Activated CD4-positive, alpha-beta memory T cell treated with anti-CD3 and anti-CD28 coated beads for 36 hours (primary cell): ENCODE measurements around the gene GPR87. TPM values are rescaled to one million over a fixed set of nuclear protein-coding genes. Genes with fewer than 3 reads are reported as not detected.
A peak's percentile ranks its signal among the peaks of the same experiment; 100 is the strongest.

Experiments used
- CTCF ChIA-PET: fragments of 350-600 bp; sonication (Branson Sonifier 250); formaldehyde crosslinking; loops from one replicate; lab custom pipeline; 2021; ENCODE audit warnings: antibody characterized with exemption, inconsistent platforms; lab: Charles Lee
- POLR2A ChIA-PET: fragments of 350-600 bp; sonication (Branson Sonifier 250); formaldehyde crosslinking; loops from one replicate; lab custom pipeline; 2021; ENCODE audit warnings: antibody characterized with exemption; lab: Charles Lee
- DNase-seq: peaks from one replicate; pipeline ENCODE4 v3.0.0-alpha.2; 2020
- H3K27ac Mint-ChIP-seq: one replicate; pipeline ENCODE4 v1.8.0; 2021; ENCODE audit warnings: mixed read lengths
- H3K27me3 Mint-ChIP-seq: one replicate; pipeline ENCODE4 v1.8.0; 2021; ENCODE audit warnings: mixed read lengths
- H3K36me3 Mint-ChIP-seq: one replicate; pipeline ENCODE4 v1.8.0; 2021; ENCODE audit warnings: mixed read lengths
- H3K4me1 Mint-ChIP-seq: one replicate; pipeline ENCODE4 v1.8.0; 2021; ENCODE audit warnings: low read depth, mixed read lengths
- H3K4me3 Mint-ChIP-seq: one replicate; pipeline ENCODE4 v1.8.0; 2021; ENCODE audit warnings: mild to moderate bottlenecking, mixed read lengths
- H3K9me3 Mint-ChIP-seq: one replicate; pipeline ENCODE4 v1.8.0; 2021; ENCODE audit warnings: mixed read lengths
- intact Hi-C: fragments of 100-400 bp; cut with micrococcal nuclease; formaldehyde crosslinking; loops from one replicate; pipeline ENCODE4 v1.15.1; 2023
- total RNA-seq, 2 experiments: library from RNA; stranded (reverse); gene quantifications; one replicate each; pipeline ENCODE4 v1.2.3, GENCODE V29; 2021

The GPR87 gene, protein sequence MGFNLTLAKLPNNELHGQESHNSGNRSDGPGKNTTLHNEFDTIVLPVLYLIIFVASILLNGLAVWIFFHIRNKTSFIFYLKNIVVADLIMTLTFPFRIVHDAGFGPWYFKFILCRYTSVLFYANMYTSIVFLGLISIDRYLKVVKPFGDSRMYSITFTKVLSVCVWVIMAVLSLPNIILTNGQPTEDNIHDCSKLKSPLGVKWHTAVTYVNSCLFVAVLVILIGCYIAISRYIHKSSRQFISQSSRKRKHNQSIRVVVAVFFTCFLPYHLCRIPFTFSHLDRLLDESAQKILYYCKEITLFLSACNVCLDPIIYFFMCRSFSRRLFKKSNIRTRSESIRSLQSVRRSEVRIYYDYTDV
- total RNA-seq: 1 to 10 TPM; 1.1 TPM

- peaks cover 8% of the 10 kb centered on the region for H3K27me3 Mint-ChIP-seq
- H3K4me3 Mint-ChIP-seq: peak within 1 kb of the TSS; percentile 17
- H3K27ac Mint-ChIP-seq: peak within 1 kb of the TSS; percentile 68
- H3K9me3 Mint-ChIP-seq: no peaks in the 10 kb centered on the region
- CTCF ChIA-PET: interaction anchor here (0.7 to 2.6 kb wide), 6 partner anchors 10 to 145 kb away, joined by 3 to 32 read pairs (median 6); no protein-coding TSS in a partner anchor
- intact Hi-C loops: loop anchor here (1.0 to 2.0 kb wide), 4 partner anchors 8 to 113 kb away; partner anchors contain the start of gene GPR171
- H3K4me1 Mint-ChIP-seq: peaks cover 24% of the 10 kb centered on the region
- POLR2A ChIA-PET: interaction anchor here (0.8 to 2.4 kb wide), 6 partner anchors 11 to 111 kb away, joined by 3 to 42 read pairs (median 4); no protein-coding TSS in a partner anchor
- H3K36me3 Mint-ChIP-seq: no peaks in the 10 kb centered on the region
- peak; percentile 61 for DNase-seq
These were observed at the start of gene GPR87 for GRCh38 chr3:151316267-151316991. TSS of gene GPR87 (minus strand) at chr3:151316820. CDS start at chr3:151300100, 16,720 bp downstream.

- Mint-ChIP-seq H3K4me1 (no peaks in the 10 kb centered on the region), H3K36me3 (no peaks in the 10 kb centered on the region), H3K27me3 (peaks cover 4% of the 10 kb centered on the region), H3K4me3 (no peak overlapping the region), H3K9me3 (no peaks in the 10 kb centered on the region), H3K27ac (no peak overlapping the region)
- CTCF ChIA-PET: interaction anchor here (1.1 kb wide), 1 partner anchor 16 kb away, joined by 4 read pairs; no protein-coding TSS in a partner anchor
- no peak for DNase-seq
- POLR2A ChIA-PET: no interaction called here
- intact Hi-C loops: no loop called here
These were observed 46.1 kb upstream of the GPR87 start for GRCh38 chr3:151362751-151363174.

GRCh38 chr3:151357463-151357850, 40.8 kb upstream of the GPR87 start:
- H3K4me1 Mint-ChIP-seq: no peaks in the 10 kb centered on the region

GRCh38 chr3:151356794-151357462, 40.3 kb upstream of the GPR87 start:
- no peaks in the 10 kb centered on the region for H3K9me3 Mint-ChIP-seq
- no peak overlapping the region for H3K4me3 Mint-ChIP-seq
- CTCF ChIA-PET: interaction anchor here (0.9 kb wide), 1 partner anchor 189 kb away, joined by 4 read pairs; no protein-coding TSS in a partner anchor
- intact Hi-C loops: no loop called here
- DNase-seq: no peak
- H3K36me3 Mint-ChIP-seq: no peaks in the 10 kb centered on the region
- H3K4me1 Mint-ChIP-seq: peaks cover 4% of the 10 kb centered on the region
- peaks cover 3% of the 10 kb centered on the region for H3K27me3 Mint-ChIP-seq
- POLR2A ChIA-PET: no interaction called here
- H3K27ac Mint-ChIP-seq: no peak overlapping the region

More at GRCh38 chr3:151357463-151357850, 40.8 kb upstream of the GPR87 start:
- Mint-ChIP-seq H3K9me3 (no peaks in the 10 kb centered on the region), H3K27me3 (peaks cover 3% of the 10 kb centered on the region), H3K27ac (no peak overlapping the region), H3K4me3 (no peak overlapping the region), H3K36me3 (no peaks in the 10 kb centered on the region)
- CTCF ChIA-PET: interaction anchor here (0.6 to 0.9 kb wide), 2 partner anchors 76 to 189 kb away, joined by 4 read pairs; no protein-coding TSS in a partner anchor
- intact Hi-C loops: no loop called here
- no peak for DNase-seq
- POLR2A ChIA-PET: no interaction called here

DNA sequence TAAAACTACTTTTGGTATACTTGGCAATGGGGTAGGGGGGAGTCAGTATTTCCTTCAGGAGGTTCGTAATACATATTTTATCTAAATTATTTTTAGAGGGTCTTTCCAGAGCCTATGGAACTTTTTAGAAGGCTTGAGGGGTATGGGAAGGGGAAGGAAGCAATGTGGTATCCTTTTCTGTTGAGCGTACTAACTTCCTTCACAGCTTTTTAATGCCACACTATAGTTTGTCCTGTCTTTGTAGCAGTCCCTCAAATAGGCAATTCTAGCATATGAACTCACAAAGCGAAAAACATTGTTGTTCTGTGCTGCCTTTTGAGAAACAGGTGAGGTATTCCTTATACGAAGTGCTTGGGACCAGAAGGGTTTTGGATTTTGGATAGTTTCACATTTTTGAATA, 35.0 kb upstream of the GPR87 start:
- intact Hi-C loops: no loop called here
- no peak overlapping the region for H3K27ac Mint-ChIP-seq
- H3K4me3 Mint-ChIP-seq: no peak overlapping the region
- peaks cover 25% of the 10 kb centered on the region for H3K27me3 Mint-ChIP-seq
- POLR2A ChIA-PET: no interaction called here
- no peaks in the 10 kb centered on the region for H3K36me3 Mint-ChIP-seq
- CTCF ChIA-PET: interaction anchor here (1.1 to 1.2 kb wide), 2 partner anchors 9 to 487 kb away, joined by 3 read pairs; no protein-coding TSS in a partner anchor
- H3K9me3 Mint-ChIP-seq: no peaks in the 10 kb centered on the region
- H3K4me1 Mint-ChIP-seq: peaks cover 9% of the 10 kb centered on the region
- no peak for DNase-seq

DNA sequence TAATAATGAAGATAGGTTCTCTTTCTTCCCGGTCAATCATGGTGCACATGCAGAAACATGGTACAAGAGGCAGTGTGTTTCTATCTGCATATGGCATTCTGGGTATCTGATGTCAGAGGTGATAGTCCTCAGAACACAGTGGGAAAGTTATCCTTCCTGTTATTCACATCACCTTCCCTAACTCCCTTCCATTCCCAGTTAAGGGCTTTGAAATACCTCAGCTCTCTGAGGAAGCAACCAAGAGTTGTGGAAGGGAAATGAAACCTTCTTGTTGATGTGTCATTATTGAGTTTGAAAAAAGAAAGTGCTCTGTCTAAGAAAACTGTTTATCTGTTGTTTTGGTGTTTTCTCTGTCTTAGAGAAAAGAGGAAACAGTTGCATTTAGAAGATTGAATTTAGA, 34.6 kb upstream of the GPR87 start:
- peaks cover 9% of the 10 kb centered on the region for H3K4me1 Mint-ChIP-seq
- DNase-seq: no peak
- H3K4me3 Mint-ChIP-seq: no peak overlapping the region
- no peaks in the 10 kb centered on the region for H3K36me3 Mint-ChIP-seq
- ChIA-PET POLR2A (no interaction called here), CTCF (no interaction called here)
- intact Hi-C loops: no loop called here
- H3K27ac Mint-ChIP-seq: no peak overlapping the region
- H3K27me3 Mint-ChIP-seq: peaks cover 29% of the 10 kb centered on the region
- no peaks in the 10 kb centered on the region for H3K9me3 Mint-ChIP-seq

DNA sequence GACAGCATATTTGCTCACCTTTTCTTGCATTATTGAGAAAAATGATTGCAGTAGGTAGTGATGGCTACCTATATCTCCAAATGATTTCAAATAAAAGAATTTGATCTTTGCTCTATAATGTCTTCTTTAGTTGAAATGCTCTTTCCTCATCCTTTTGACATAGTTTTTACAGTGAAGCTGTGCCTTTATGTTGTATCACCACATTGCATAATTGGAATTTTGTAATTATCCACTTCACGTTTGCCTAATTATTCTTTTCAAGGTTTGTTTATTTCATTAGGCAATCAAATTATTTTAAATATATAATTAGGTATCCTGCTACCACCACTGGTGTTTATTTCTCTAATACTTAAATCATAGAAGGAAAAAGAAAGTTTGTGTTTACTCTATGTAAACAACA, 34.0 kb upstream of the GPR87 start:
- H3K27ac Mint-ChIP-seq: no peak overlapping the region
- intact Hi-C loops: no loop called here
- H3K27me3 Mint-ChIP-seq: peaks cover 33% of the 10 kb centered on the region
- no peak for DNase-seq
- CTCF ChIA-PET: no interaction called here
- peaks cover 13% of the 10 kb centered on the region for H3K4me1 Mint-ChIP-seq
- POLR2A ChIA-PET: no interaction called here
- no peak overlapping the region for H3K4me3 Mint-ChIP-seq
- no peaks in the 10 kb centered on the region for H3K9me3 Mint-ChIP-seq
- no peaks in the 10 kb centered on the region for H3K36me3 Mint-ChIP-seq

- peaks cover 32% of the 10 kb centered on the region for H3K27me3 Mint-ChIP-seq
- no peaks in the 10 kb centered on the region for H3K9me3 Mint-ChIP-seq
- ChIA-PET POLR2A (no interaction called here), CTCF (no interaction called here)
- H3K27ac Mint-ChIP-seq: no peak overlapping the region
- H3K4me1 Mint-ChIP-seq: peaks cover 13% of the 10 kb centered on the region
- no peak for DNase-seq
- intact Hi-C loops: no loop called here
- H3K4me3 Mint-ChIP-seq: no peak overlapping the region
- no peaks in the 10 kb centered on the region for H3K36me3 Mint-ChIP-seq
These were observed 30.8 kb upstream of the GPR87 start for GRCh38 chr3:151347432-151347831.

- no peaks in the 10 kb centered on the region for H3K36me3 Mint-ChIP-seq
- no peaks in the 10 kb centered on the region for H3K9me3 Mint-ChIP-seq
- H3K4me1 Mint-ChIP-seq: peaks cover 7% of the 10 kb centered on the region
- CTCF ChIA-PET: interaction anchor here (1.1 kb wide), 1 partner anchor 19 kb away, joined by 3 read pairs; no protein-coding TSS in a partner anchor
- no peak overlapping the region for H3K4me3 Mint-ChIP-seq
- POLR2A ChIA-PET: interaction anchor here (1.0 kb wide), 1 partner anchor 41 kb away, joined by 4 read pairs; no protein-coding TSS in a partner anchor
- H3K27me3 Mint-ChIP-seq: peaks cover 33% of the 10 kb centered on the region
- H3K27ac Mint-ChIP-seq: no peak overlapping the region
- intact Hi-C loops: no loop called here
- DNase-seq: no peak
These were observed 29.7 kb upstream of the GPR87 start for GRCh38 chr3:151346292-151346691.

DNA sequence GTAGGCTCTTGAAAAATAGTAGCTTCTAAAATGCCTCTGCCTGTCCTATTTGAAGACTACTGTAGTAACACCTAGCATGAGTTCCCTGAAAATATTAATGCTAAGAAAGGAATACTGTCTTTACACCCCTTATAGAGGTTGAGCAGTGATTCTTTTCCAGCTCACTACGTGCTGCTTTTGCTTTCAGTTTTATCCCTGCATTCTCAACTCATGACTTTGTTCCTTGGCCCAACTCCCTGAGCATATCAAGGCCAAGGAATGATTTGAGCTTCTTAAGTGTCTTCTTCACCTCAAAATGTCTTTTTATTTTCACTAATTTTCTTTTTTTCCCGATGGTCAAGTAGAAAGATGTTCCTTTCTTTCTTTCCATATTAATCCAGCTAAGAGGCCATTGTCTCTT, 29.2 kb upstream of the GPR87 start:
- POLR2A ChIA-PET: interaction anchor here (1.0 kb wide), 1 partner anchor 41 kb away, joined by 4 read pairs; no protein-coding TSS in a partner anchor

GRCh38 chr3:151331696-151332095, 15.1 kb upstream of the GPR87 start:
- H3K36me3 Mint-ChIP-seq: no peaks in the 10 kb centered on the region
- CTCF ChIA-PET: interaction anchor here (0.6 to 1.1 kb wide), 2 partner anchors 40 to 1078 kb away, joined by 3 read pairs; no protein-coding TSS in a partner anchor
- H3K27me3 Mint-ChIP-seq: peaks cover 15% of the 10 kb centered on the region
- POLR2A ChIA-PET: no interaction called here
- H3K27ac Mint-ChIP-seq: no peak overlapping the region
- intact Hi-C loops: no loop called here
- no peaks in the 10 kb centered on the region for H3K9me3 Mint-ChIP-seq
- H3K4me1 Mint-ChIP-seq: peaks cover 7% of the 10 kb centered on the region
- no peak overlapping the region for H3K4me3 Mint-ChIP-seq
- no peak for DNase-seq

More for the DNA sequence above, 29.2 kb upstream of the GPR87 start:
- H3K9me3 Mint-ChIP-seq: no peaks in the 10 kb centered on the region
- H3K4me1 Mint-ChIP-seq: peaks cover 4% of the 10 kb centered on the region
- intact Hi-C loops: no loop called here
- H3K27ac Mint-ChIP-seq: no peak overlapping the region
- H3K4me3 Mint-ChIP-seq: no peak overlapping the region
- no peaks in the 10 kb centered on the region for H3K36me3 Mint-ChIP-seq
- CTCF ChIA-PET: interaction anchor here (1.1 kb wide), 1 partner anchor 18 kb away, joined by 3 read pairs; no protein-coding TSS in a partner anchor
- no peak for DNase-seq
- H3K27me3 Mint-ChIP-seq: peaks cover 32% of the 10 kb centered on the region
